HCT116 (cell line): Measurements from ENCODE around the gene RBBP8NL. TPM values are rescaled to one million over a fixed set of nuclear protein-coding genes. Genes with fewer than 3 reads are reported as not detected.
A peak's percentile ranks its signal among the peaks of the same experiment; 100 is the strongest.

ENCODE experiments used
- ATAC-seq: fragments of 200-7000 bp; cut with Tn5 transposase; 2 replicates; pipeline ENCODE4 v1.9.1; 2020; ENCODE audit warnings: mild to moderate bottlenecking, moderate library complexity
- BruUV-seq: library from RNA; stranded (reverse); fragments of 400-500 nt; replicated peaks from 2 replicates; lab custom pipeline; 2021; lab: Mats Ljungman, UMichigan
- CTCF ChIA-PET: fragments of 300-600 bp; sonication (Branson Sonifier 250); formaldehyde crosslinking; loops from one replicate; lab custom pipeline; 2021; ENCODE audit warnings: antibody characterized with exemption; lab: Charles Lee
- POLR2A ChIA-PET: fragments of 300-600, 350-600 bp; sonication (Branson Sonifier 250); formaldehyde crosslinking; loops from one replicate; lab custom pipeline; 2021; ENCODE audit warnings: antibody characterized with exemption; lab: Charles Lee
- RAD21 ChIA-PET, 2 experiments: fragments of 300-600 bp; sonication (Branson Sonifier 250); formaldehyde crosslinking; loops; one replicate each; lab custom pipeline; 2023; ENCODE audit warnings: low total read pairs in 2 of 2; ENCODE audit not compliant: uncharacterized antibody in 2 of 2, unreplicated experiment in 2 of 2, low non-redundant PET in 1 of 2; lab: Charles Lee
- DNase-seq: peaks from one replicate; pipeline ENCODE4 v3.0.0-alpha.2; 2010; ENCODE audit warnings: low read depth, low spot score
- H2AFZ ChIP-seq: fragments of 200-600 bp; shearing (Covaris generic), sonication (generic); 2 replicates; pipeline ENCODE4 v1.6.1; 2017; ENCODE audit warnings: low read depth, mixed run types, mixed read lengths, antibody characterized with exemption, low read length; ENCODE audit not compliant: poor library complexity, severe bottlenecking
- H3K27ac ChIP-seq: 2 replicates; pipeline ENCODE4 v1.5.1; 2012; ENCODE audit warnings: low read depth, low read length
- H3K27me3 ChIP-seq: fragments of 200-600 bp; sonication (generic); 2 replicates; pipeline ENCODE4 v1.6.1; 2016; ENCODE audit warnings: mixed run types, low read length, mixed read lengths; ENCODE audit not compliant: insufficient read depth
- H3K36me3 ChIP-seq, 2 experiments: fragments of 200-500 bp in 1 of 2; fragments of 200-600 bp in 1 of 2; sonication (Bioruptor generic) in 1 of 2; sonication (generic) in 1 of 2; 2 replicates each; pipeline versions ENCODE4 v1.5.1 to v1.6.1; 2014 to 2016; ENCODE audit warnings: low read length in 2 of 2, inconsistent platforms in 1 of 2, mixed read lengths in 1 of 2, mixed run types in 1 of 2; ENCODE audit not compliant: insufficient read depth in 2 of 2, control insufficient read depth in 1 of 2
- H3K4me1 ChIP-seq, 2 experiments: fragments of 200-600 bp in 1 of 2; sonication (generic) in 1 of 2; 2 replicates each; pipeline versions ENCODE4 v1.5.1 to v1.6.1; 2012 to 2017; ENCODE audit warnings: low read length in 2 of 2, inconsistent platforms in 1 of 2, mild to moderate bottlenecking in 1 of 2, mixed read lengths in 1 of 2, mixed run types in 1 of 2, moderate library complexity in 1 of 2; ENCODE audit not compliant: insufficient read depth in 2 of 2, control insufficient read depth in 1 of 2
- H3K4me2 ChIP-seq: fragments of 200-600 bp; sonication (generic); 2 replicates; pipeline ENCODE4 v1.6.1; 2017; ENCODE audit warnings: mixed run types, low read length, mixed read lengths
- H3K4me3 ChIP-seq, 2 experiments: fragments of 200-600 bp in 1 of 2; sonication (generic) in 1 of 2; replicated peaks in 1 of 2; 2 replicates each; pipeline ENCODE4 v1.5.1; 2011 to 2016; ENCODE audit warnings: low read length in 2 of 2, control low read depth in 1 of 2, low read depth in 1 of 2, mild to moderate bottlenecking in 1 of 2, mixed read lengths in 1 of 2, mixed run types in 1 of 2
- H3K79me2 ChIP-seq: fragments of 200-600 bp; sonication (generic); 2 replicates; pipeline ENCODE4 v1.6.1; 2017; ENCODE audit warnings: mild to moderate bottlenecking, mixed run types, low read length, moderate library complexity, mixed read lengths; ENCODE audit not compliant: insufficient read depth
- H3K9ac ChIP-seq: fragments of 200-600 bp; sonication (generic); 2 replicates; pipeline ENCODE4 v1.6.1; 2016; ENCODE audit warnings: low read length, mixed read lengths
- H3K9me2 ChIP-seq: fragments of 200-600 bp; sonication (generic), shearing (Covaris generic); 2 replicates; pipeline ENCODE4 v1.6.1; 2017; ENCODE audit warnings: mixed run types, mild to moderate bottlenecking, moderate library complexity; ENCODE audit not compliant: insufficient read depth
- H3K9me3 ChIP-seq, 2 experiments: fragments of 200-500 bp in 1 of 2; fragments of 200-600 bp in 1 of 2; sonication (Bioruptor generic) in 1 of 2; sonication (generic) in 1 of 2; 2 replicates each; pipeline ENCODE4 v1.6.1; 2014 to 2017; ENCODE audit warnings: low read length in 2 of 2, mixed read lengths in 2 of 2, inconsistent platforms in 1 of 2, low read depth in 1 of 2, mild to moderate bottlenecking in 1 of 2, mixed run types in 1 of 2, moderate library complexity in 1 of 2; ENCODE audit not compliant: control insufficient read depth in 1 of 2, insufficient read depth in 1 of 2
- H4K20me1 ChIP-seq: fragments of 200-600 bp; sonication (generic), shearing (Covaris generic); 2 replicates; pipeline ENCODE4 v1.6.1; 2017; ENCODE audit warnings: mixed run types, mild to moderate bottlenecking, moderate library complexity; ENCODE audit not compliant: insufficient read depth
- CBX3 ChIP-seq: IDR thresholded peaks from 2 replicates; pipeline ENCODE4 v1.6.1; 2012; ENCODE audit warnings: low read depth
- EZH2phosphoT487 ChIP-seq: fragments of 200-600 bp; IDR thresholded peaks from 2 replicates; pipeline ENCODE4 v1.6.1; 2018; ENCODE audit warnings: antibody characterized with exemption, borderline replicate concordance
- POLR2A ChIP-seq: IDR thresholded peaks from 2 replicates; pipeline ENCODE4 v1.7.0; 2011; ENCODE audit warnings: borderline replicate concordance; ENCODE audit not compliant: insufficient read depth, insufficient read length; ENCODE audit errors: extremely low read depth
- POLR2AphosphoS5 ChIP-seq: IDR thresholded peaks from 2 replicates; pipeline ENCODE4 v1.6.1; 2011; ENCODE audit warnings: mild to moderate bottlenecking, low read depth, low read length, moderate library complexity
- SIN3A ChIP-seq: IDR thresholded peaks from 2 replicates; pipeline ENCODE4 v1.6.1; 2012; ENCODE audit warnings: low read depth
- SP1 ChIP-seq: IDR thresholded peaks from 2 replicates; pipeline ENCODE4 v1.6.1; 2012; ENCODE audit warnings: low read depth
- SRF ChIP-seq: IDR thresholded peaks from 2 replicates; pipeline ENCODE4 v1.6.1; 2012; ENCODE audit warnings: low read depth
- intact Hi-C: fragments of 100-400 bp; cut with micrococcal nuclease; formaldehyde crosslinking; loops from 2 replicates; pipeline ENCODE4 v1.10.0; 2022
- total RNA-seq: library from RNA; stranded (reverse); gene quantifications from one replicate; pipeline ENCODE4 v1.2.1, GENCODE V29; 2021; ENCODE audit not compliant: unreplicated experiment
- TF ChIP-seq, protein P1 (sequence below): IDR thresholded peaks from 2 replicates; pipeline ENCODE4 v1.6.1; 2012
- TF ChIP-seq, protein P2 (sequence below): IDR thresholded peaks from 2 replicates; pipeline ENCODE4 v1.6.1; 2012

The RBBP8NL gene
- total RNA-seq, 1 experiment from 2014 or later = 0.59 TPM

GRCh38 chr20:62381842-62382241 lies 45.5 kb downstream of the RBBP8NL start:
- TF ChIP-seq SRF (no peak), SIN3A (no peak), POLR2AphosphoS5 (no peak), SP1 (no peak), EZH2phosphoT487 (no peak), POLR2A (no peak), CBX3 (no peak)
- TF ChIP-seq, protein P1, sequence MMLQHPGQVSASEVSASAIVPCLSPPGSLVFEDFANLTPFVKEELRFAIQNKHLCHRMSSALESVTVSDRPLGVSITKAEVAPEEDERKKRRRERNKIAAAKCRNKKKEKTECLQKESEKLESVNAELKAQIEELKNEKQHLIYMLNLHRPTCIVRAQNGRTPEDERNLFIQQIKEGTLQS = no peak
- TF ChIP-seq, protein P2, sequence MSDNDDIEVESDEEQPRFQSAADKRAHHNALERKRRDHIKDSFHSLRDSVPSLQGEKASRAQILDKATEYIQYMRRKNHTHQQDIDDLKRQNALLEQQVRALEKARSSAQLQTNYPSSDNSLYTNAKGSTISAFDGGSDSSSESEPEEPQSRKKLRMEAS = no peak
- RAD21 ChIA-PET = interaction anchor here in 1 of 2 experiments (1.0 kb wide), 1 partner anchor 80 kb away, joined by 8 read pairs; the partner anchor contains the start of gene ADRM1
- Histone ChIP-seq H3K79me2 (peaks cover 34% of the 10 kb centered on the region), H3K9ac (no peak overlapping the region), H3K4me3 (no peak overlapping the region), H3K27me3 (no peaks in the 10 kb centered on the region), H2AFZ (no peak overlapping the region), H3K9me2 (no peaks in the 10 kb centered on the region), H3K9me3 (no peaks in the 10 kb centered on the region), H3K4me1 (peaks cover 23 to 44% of the 10 kb centered on the region in 2 experiments), H3K36me3 (peaks cover 0 to 5% of the 10 kb centered on the region in 2 experiments; a peak in 1 of 4 replicates), H3K27ac (peak overlapping the region; percentile 43; the same call in 1 of the 2 replicates), H4K20me1 (no peaks in the 10 kb centered on the region), H3K4me2 (no peak overlapping the region)
- BruUV-seq = no TSS peak
- intact Hi-C loops = loop anchor here (1.0 to 5.0 kb wide), 2 partner anchors 80 to 370 kb away; partner anchors contain the start of gene ADRM1
- CTCF ChIA-PET = interaction anchor here (0.9 to 1.9 kb wide), 6 partner anchors 8 to 371 kb away, joined by 4 to 25 read pairs (median 10); partner anchors contain the start of gene ADRM1
- no peak for ATAC-seq
- DNase-seq = no peak
- POLR2A ChIA-PET = interaction anchor here (1.0 kb wide), 1 partner anchor 13 kb away, joined by 3 read pairs; no protein-coding TSS in a partner anchor
